Natural killer cell (primary cell): ENCODE measurements around the gene STAT4. TPM values are rescaled to one million over a fixed set of nuclear protein-coding genes. Genes with fewer than 3 reads are reported as not detected.

Source experiments
- ATAC-seq, 3 donors: fragments of 150-1000 bp in 2 of 3; fragments of 200-7000 bp in 1 of 3; cut with Tn5 transposase; 1 replicate in 1 of 3; 2 replicates in 2 of 3; pipeline ENCODE4 v1.10.0; 2021; ENCODE audit warnings: mild to moderate bottlenecking in 2 of 3, moderate library complexity in 2 of 3
- DNase-seq, 2 donors: peaks; one replicate each; pipeline versions ENCODE4 v3.0.0 to v3.0.0-alpha.2; 2013 to 2021; ENCODE audit warnings: mixed read lengths in 1 of 2
- H3K27ac ChIP-seq: one replicate; pipeline ENCODE4 v1.5.1; 2013; ENCODE audit warnings: mild to moderate bottlenecking, low read length
- H3K27me3 ChIP-seq: one replicate; pipeline ENCODE4 v1.6.1; 2013; ENCODE audit warnings: low read length; ENCODE audit not compliant: control insufficient read depth, insufficient read depth
- H3K36me3 ChIP-seq: one replicate; pipeline ENCODE4 v1.6.1; 2013; ENCODE audit warnings: low read length; ENCODE audit not compliant: control insufficient read depth, insufficient read depth
- H3K4me1 ChIP-seq: one replicate; pipeline ENCODE4 v1.6.1; 2013; ENCODE audit warnings: low read length; ENCODE audit not compliant: control insufficient read depth, insufficient read depth
- H3K4me3 ChIP-seq: one replicate; pipeline ENCODE4 v1.5.1; 2013; ENCODE audit warnings: low read length
- H3K9me3 ChIP-seq: one replicate; pipeline ENCODE4 v1.6.1; 2013; ENCODE audit warnings: low read length; ENCODE audit not compliant: control insufficient read depth, insufficient read depth
- H3K27ac Mint-ChIP-seq, 2 donors: one replicate each; pipeline ENCODE4 v1.8.0; 2022; ENCODE audit warnings: mild to moderate bottlenecking in 2 of 2, mixed read lengths in 2 of 2, moderate library complexity in 1 of 2
- H3K27me3 Mint-ChIP-seq, 2 donors: one replicate each; pipeline ENCODE4 v1.8.0; 2022; ENCODE audit warnings: low read depth in 2 of 2, mixed read lengths in 2 of 2
- H3K36me3 Mint-ChIP-seq: one replicate; pipeline ENCODE4 v1.8.0; 2022; ENCODE audit warnings: mixed read lengths
- H3K4me1 Mint-ChIP-seq, 2 donors: one replicate each; pipeline ENCODE4 v1.8.0; 2022; ENCODE audit warnings: mixed read lengths in 2 of 2
- H3K4me3 Mint-ChIP-seq: one replicate; pipeline ENCODE4 v1.8.0; 2022; ENCODE audit warnings: mild to moderate bottlenecking, moderate library complexity, mixed read lengths
- H3K9me3 Mint-ChIP-seq, 2 donors: one replicate each; pipeline ENCODE4 v1.8.0; 2022; ENCODE audit warnings: mixed read lengths in 2 of 2
- CTCF ChIP-seq: fragments of 200-600 bp; IDR thresholded peaks from one replicate; pipeline ENCODE4 v1.8.0; 2022; ENCODE audit warnings: antibody characterized with exemption
- WGBS: methylation state at CpG from one replicate; pipeline ENCODE4 v1.1.7; 2013; ENCODE audit warnings: missing lambda C conversion rate; ENCODE audit not compliant: insufficient coverage; 5-methylcytosine and 5-hydroxymethylcytosine counted together
- intact Hi-C: fragments of 100-400 bp; cut with micrococcal nuclease; formaldehyde crosslinking; loops from one replicate; pipeline ENCODE4 v1.14.2; 2022
- total RNA-seq, 4 donors: library from RNA; stranded (reverse); fragments of 120-200 nt in 1 of 4; gene quantifications; one replicate each; pipeline versions ENCODE4 v1.2.3 to v1.2.4, GENCODE V29; 2013 to 2022

Gene STAT4
- total RNA-seq, 3 donors from 2014 or later (not counting 1 experiment from before 2014, with no cell fraction given) = 264 to 339 (median 304) TPM

GRCh38 chr2:191053256-191053655, 97.5 kb downstream of the STAT4 start:
- Mint-ChIP-seq H3K9me3 (no peaks in the 10 kb centered on the region), H3K36me3 (no peaks in the 10 kb centered on the region), H3K4me3 (no peak overlapping the region), H3K4me1 (peaks cover 29 to 35% of the 10 kb centered on the region in 2 donors), H3K27me3 (no peaks in the 10 kb centered on the region), H3K27ac (no peak overlapping the region)
- no peak for DNase-seq
- H3K27me3 ChIP-seq = no peaks in the 10 kb centered on the region
- H3K36me3 ChIP-seq = peaks cover 9% of the 10 kb centered on the region
- ATAC-seq = no peak
- H3K27ac ChIP-seq = no peak overlapping the region
- no peaks in the 10 kb centered on the region for H3K9me3 ChIP-seq
- intact Hi-C loops = no loop called here
- H3K4me3 ChIP-seq = no peak overlapping the region
- 51% methylated on average over 5 of the region's 6 CpGs for WGBS
- no peak for TF ChIP-seq CTCF
- H3K4me1 ChIP-seq = peaks cover 32% of the 10 kb centered on the region

- H3K9me3 Mint-ChIP-seq = no peaks in the 10 kb centered on the region
- Histone ChIP-seq H3K27ac (no peak overlapping the region), H3K4me1 (peaks cover 32% of the 10 kb centered on the region), H3K4me3 (no peak overlapping the region), H3K27me3 (no peaks in the 10 kb centered on the region), H3K9me3 (no peaks in the 10 kb centered on the region), H3K36me3 (peaks cover 5% of the 10 kb centered on the region)
- TF ChIP-seq CTCF = peak; percentile 83
- WGBS = 1% methylated on average over 9 of the region's 10 CpGs
- intact Hi-C loops = loop anchor here (1.0 to 2.0 kb wide), 6 partner anchors 13 to 155 kb away; no protein-coding TSS in a partner anchor
- ATAC-seq (peak; percentile 48 to 52 (median 49)), DNase-seq (peak in 1 of 2 donors; percentile 78)
- H3K27me3 Mint-ChIP-seq = no peaks in the 10 kb centered on the region
- no peak overlapping the region for H3K4me3 Mint-ChIP-seq
- H3K36me3 Mint-ChIP-seq = no peaks in the 10 kb centered on the region
- peaks cover 33 to 42% of the 10 kb centered on the region in 2 donors for H3K4me1 Mint-ChIP-seq
- no peak overlapping the region for H3K27ac Mint-ChIP-seq
Observed at GRCh38 chr2:191051825-191052778, 98.7 kb downstream of the STAT4 start.

- intact Hi-C loops = loop anchor here (2.0 kb wide), 3 partner anchors 14 to 156 kb away; no protein-coding TSS in a partner anchor
- no peak overlapping the region for H3K27ac Mint-ChIP-seq
- H3K4me1 ChIP-seq = peaks cover 26% of the 10 kb centered on the region
- ATAC-seq = no peak
- 83% methylated on average over 3 of the region's 3 CpGs for WGBS
- no peaks in the 10 kb centered on the region for H3K27me3 ChIP-seq
- H3K4me3 ChIP-seq = no peak overlapping the region
- peaks cover 36 to 39% of the 10 kb centered on the region in 2 donors for H3K4me1 Mint-ChIP-seq
- no peaks in the 10 kb centered on the region for H3K27me3 Mint-ChIP-seq
- no peaks in the 10 kb centered on the region for H3K9me3 Mint-ChIP-seq
- H3K4me3 Mint-ChIP-seq = no peak overlapping the region
- no peak overlapping the region for H3K27ac ChIP-seq
- TF ChIP-seq CTCF = no peak
- H3K9me3 ChIP-seq = no peaks in the 10 kb centered on the region
- H3K36me3 ChIP-seq = peaks cover 8% of the 10 kb centered on the region
- no peak for DNase-seq
- no peaks in the 10 kb centered on the region for H3K36me3 Mint-ChIP-seq
Observed at GRCh38 chr2:191051177-191051576, 99.6 kb downstream of the STAT4 start.
